Keratinocyte (primary cell): ENCODE results near the gene CACNG3. TPM values are rescaled to one million over a fixed set of nuclear protein-coding genes. Genes with fewer than 3 reads are reported as not detected.

Source experiments
- DNase-seq: peaks from one replicate; pipeline ENCODE4 v3.0.0-alpha.2; 2011; ENCODE audit warnings: low read depth, missing footprints, low spot score
- FAIRE-seq: peaks from 2 replicates; lab custom pipeline; 2011; peaks lifted over from hg19 to GRCh38; lab: Jason Lieb, UNC
- H2AFZ ChIP-seq: 2 replicates; pipeline ENCODE4 v1.6.0; 2012; ENCODE audit warnings: low read length, control low read depth, inconsistent platforms; ENCODE audit not compliant: control insufficient read depth
- H3K27ac ChIP-seq: 2 replicates; pipeline ENCODE4 v1.5.1; 2011; ENCODE audit warnings: low read length; ENCODE audit not compliant: control insufficient read depth, insufficient read depth
- H3K27me3 ChIP-seq: 3 replicates; pipeline ENCODE4 v1.6.0; 2011; ENCODE audit warnings: low read length; ENCODE audit not compliant: control insufficient read depth, insufficient read depth; ENCODE audit errors: extremely low read depth
- H3K36me3 ChIP-seq, 2 experiments: 2 replicates in 1 of 2; 3 replicates in 1 of 2; pipeline ENCODE4 v1.5.1; 2011; ENCODE audit warnings: low read length in 2 of 2, mild to moderate bottlenecking in 1 of 2; ENCODE audit not compliant: control insufficient read depth in 2 of 2, insufficient read depth in 2 of 2; ENCODE audit errors: extremely low read depth in 1 of 2
- H3K4me1 ChIP-seq: 3 replicates; pipeline ENCODE4 v1.5.1; 2011; ENCODE audit warnings: low read length; ENCODE audit not compliant: control insufficient read depth, insufficient read depth; ENCODE audit errors: extremely low read depth
- H3K4me2 ChIP-seq: 3 replicates; pipeline ENCODE4 v1.6.0; 2011; ENCODE audit warnings: low read depth, low read length; ENCODE audit not compliant: control insufficient read depth, insufficient read depth; ENCODE audit errors: extremely low read depth
- H3K4me3 ChIP-seq, 3 experiments: fragments of 200-600 bp in 1 of 3; sonication (generic) in 1 of 3; 2 replicates in 2 of 3; 3 replicates in 1 of 3; pipeline ENCODE4 v1.5.1; 2011 to 2016; ENCODE audit warnings: low read length in 3 of 3, mild to moderate bottlenecking in 3 of 3, control low read depth in 2 of 3, inconsistent platforms in 1 of 3, low read depth in 1 of 3, mixed read lengths in 1 of 3, mixed run types in 1 of 3, moderate library complexity in 1 of 3; ENCODE audit not compliant: control insufficient read depth in 2 of 3, insufficient read depth in 2 of 3; ENCODE audit errors: extremely low read depth in 1 of 3
- H3K79me2 ChIP-seq: 2 replicates; pipeline ENCODE4 v1.6.0; 2012; ENCODE audit warnings: low read length; ENCODE audit not compliant: control insufficient read depth, insufficient read depth
- H3K9ac ChIP-seq: 3 replicates; pipeline ENCODE4 v1.6.0; 2011; ENCODE audit warnings: low read length; ENCODE audit not compliant: control insufficient read depth, insufficient read depth; ENCODE audit errors: extremely low read depth
- H3K9me1 ChIP-seq: 3 replicates; pipeline ENCODE4 v1.6.0; 2011; ENCODE audit warnings: low read length; ENCODE audit not compliant: control insufficient read depth, insufficient read depth; ENCODE audit errors: extremely low read depth
- H3K9me3 ChIP-seq: 2 replicates; pipeline ENCODE4 v1.5.1; 2012; ENCODE audit warnings: low read depth, low read length; ENCODE audit not compliant: control insufficient read depth
- H4K20me1 ChIP-seq: 3 replicates; pipeline ENCODE4 v1.6.0; 2011; ENCODE audit warnings: low read length; ENCODE audit not compliant: control insufficient read depth, insufficient read depth; ENCODE audit errors: extremely low read depth
- EZH2 ChIP-seq: IDR thresholded peaks from one replicate; pipeline ENCODE4 v1.6.1; 2012; ENCODE audit warnings: inconsistent platforms, mild to moderate bottlenecking, low read length, moderate library complexity
- dilution Hi-C: fragments of 300-500 bp; cut with MboI; formaldehyde crosslinking; loops from one replicate; pipeline ENCODE4 v1.7.0; 2020; ENCODE audit warnings: low sequenced_read_pairs; ENCODE audit not compliant: extremely low pct_ligation_motif_present
- polyA plus RNA-seq, 5 experiments: library from polyadenylated mRNA; depleted of rRNA in 3 of 5; stranded (reverse) in 3 of 5; stranded (forward) in 1 of 5; unstranded in 1 of 5; fragments of >200 nt; gene quantifications; 1 replicate in 1 of 5; 2 replicates in 3 of 5; 3 replicates in 1 of 5; pipeline versions ENCODE4 v1.2.1 to v1.2.3, GENCODE V29; 2011 to 2012; ENCODE audit warnings: missing spikeins in 2 of 5, low read depth in 1 of 5, low replicate concordance in 1 of 5
- TF ChIP-seq, protein P1 (sequence below), 3 experiments: IDR thresholded peaks in 1 of 3; conservative IDR thresholded peaks in 1 of 3; optimal IDR thresholded peaks in 1 of 3; 2 replicates in 2 of 3; 3 replicates in 1 of 3; pipeline versions ENCODE3 to v1.5.1; 2011; ENCODE audit warnings: low read length in 3 of 3, mild to moderate bottlenecking in 3 of 3, moderate library complexity in 2 of 3, control low read depth in 1 of 3, inconsistent platforms in 1 of 3; ENCODE audit not compliant: insufficient read depth in 2 of 3; ENCODE audit errors: extremely low read depth in 1 of 3

CACNG3 gene
- polyA plus RNA-seq, 1 donor (not counting 4 experiments of a cell fraction or from before 2014, with no cell fraction given), result not detected

DNA sequence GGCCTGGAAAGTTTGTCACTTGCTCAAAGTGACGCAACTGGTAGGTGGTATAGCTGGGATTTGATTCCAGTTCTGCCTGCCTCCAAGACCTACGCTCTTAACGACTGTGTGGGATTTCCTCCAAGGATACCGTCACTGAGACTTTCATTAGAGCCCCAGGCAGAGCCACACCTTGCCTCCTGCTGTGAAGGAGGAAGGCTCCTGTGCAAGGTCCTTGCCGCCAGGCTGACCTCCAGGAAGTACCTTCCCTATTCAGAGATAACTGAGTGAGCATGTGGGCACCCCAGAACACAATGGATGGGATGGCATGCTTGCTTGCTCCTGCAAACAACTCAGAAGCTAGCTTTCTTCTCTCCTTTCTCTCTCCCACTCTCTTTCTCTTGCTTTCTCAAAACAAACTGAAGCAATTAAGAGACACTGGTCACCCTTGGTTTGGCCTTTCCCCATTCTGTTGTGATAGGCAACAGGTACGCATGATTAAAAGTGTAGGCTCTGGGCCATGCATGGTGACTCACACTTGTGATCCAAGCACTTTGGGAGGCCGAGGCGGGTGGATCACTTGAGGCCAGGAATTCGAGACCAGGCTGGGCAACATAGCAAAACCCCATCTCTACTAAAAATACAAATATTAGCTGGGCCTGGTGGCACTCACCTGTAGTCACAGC lies 30.7 kb downstream of the CACNG3 start:
- no peak for TF ChIP-seq EZH2
- TF ChIP-seq, protein P1, sequence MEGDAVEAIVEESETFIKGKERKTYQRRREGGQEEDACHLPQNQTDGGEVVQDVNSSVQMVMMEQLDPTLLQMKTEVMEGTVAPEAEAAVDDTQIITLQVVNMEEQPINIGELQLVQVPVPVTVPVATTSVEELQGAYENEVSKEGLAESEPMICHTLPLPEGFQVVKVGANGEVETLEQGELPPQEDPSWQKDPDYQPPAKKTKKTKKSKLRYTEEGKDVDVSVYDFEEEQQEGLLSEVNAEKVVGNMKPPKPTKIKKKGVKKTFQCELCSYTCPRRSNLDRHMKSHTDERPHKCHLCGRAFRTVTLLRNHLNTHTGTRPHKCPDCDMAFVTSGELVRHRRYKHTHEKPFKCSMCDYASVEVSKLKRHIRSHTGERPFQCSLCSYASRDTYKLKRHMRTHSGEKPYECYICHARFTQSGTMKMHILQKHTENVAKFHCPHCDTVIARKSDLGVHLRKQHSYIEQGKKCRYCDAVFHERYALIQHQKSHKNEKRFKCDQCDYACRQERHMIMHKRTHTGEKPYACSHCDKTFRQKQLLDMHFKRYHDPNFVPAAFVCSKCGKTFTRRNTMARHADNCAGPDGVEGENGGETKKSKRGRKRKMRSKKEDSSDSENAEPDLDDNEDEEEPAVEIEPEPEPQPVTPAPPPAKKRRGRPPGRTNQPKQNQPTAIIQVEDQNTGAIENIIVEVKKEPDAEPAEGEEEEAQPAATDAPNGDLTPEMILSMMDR (optimal IDR thresholded peaks at IDR 0.05 in 1 of 3, IDR thresholded peaks at IDR 0.05 in 1 of 3, conservative IDR thresholded peaks at IDR 0.05 in 1 of 3; ENCODE audit: extremely low read depth in 1 of 3, insufficient read depth in 2 of 3, low read length in 3 of 3), result no peak
- H3K9ac ChIP-seq, result no peak overlapping the region
- H3K27ac ChIP-seq, result no peak overlapping the region
- H3K27me3 ChIP-seq, result no peaks in the 10 kb centered on the region
- H3K79me2 ChIP-seq, result no peaks in the 10 kb centered on the region
- H3K9me3 ChIP-seq, result no peaks in the 10 kb centered on the region
- H3K4me2 ChIP-seq, result no peak overlapping the region
- H3K4me3 ChIP-seq, result no peak overlapping the region
- no peaks in the 10 kb centered on the region for H3K9me1 ChIP-seq
- no peaks in the 10 kb centered on the region for H3K4me1 ChIP-seq
- H2AFZ ChIP-seq, result no peak overlapping the region
- no peaks in the 10 kb centered on the region for H3K36me3 ChIP-seq
- DNase-seq (no peak), FAIRE-seq (no peak)
- dilution Hi-C loops, result no loop called here
- H4K20me1 ChIP-seq, result no peaks in the 10 kb centered on the region

DNA sequence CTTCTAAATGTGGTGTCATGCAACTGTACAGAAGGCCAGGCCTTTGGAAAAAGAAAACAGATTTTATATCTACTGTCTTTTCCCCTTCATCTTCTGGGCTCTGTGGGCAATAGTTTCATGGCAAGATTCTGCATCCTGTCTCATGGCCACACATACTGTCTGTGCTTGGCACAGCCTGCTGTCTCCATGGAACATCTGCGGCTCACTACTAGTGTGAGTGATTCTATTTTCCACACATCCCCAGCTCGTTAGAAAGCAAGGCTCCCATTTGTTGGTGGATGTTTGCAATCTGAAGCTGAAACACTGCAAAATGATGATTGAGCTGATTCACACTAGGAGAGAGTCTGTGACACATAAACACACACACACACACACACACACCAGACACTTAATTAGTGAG lies 32.4 kb downstream of the CACNG3 start:
- Histone ChIP-seq H2AFZ (no peak overlapping the region), H3K36me3 (no peaks in the 10 kb centered on the region), H3K79me2 (no peaks in the 10 kb centered on the region), H3K9ac (no peak overlapping the region), H3K27me3 (no peaks in the 10 kb centered on the region), H4K20me1 (no peaks in the 10 kb centered on the region), H3K4me2 (no peak overlapping the region), H3K9me3 (no peaks in the 10 kb centered on the region), H3K4me3 (no peak overlapping the region), H3K9me1 (no peaks in the 10 kb centered on the region), H3K4me1 (no peaks in the 10 kb centered on the region), H3K27ac (no peak overlapping the region)
- dilution Hi-C loops, result no loop called here
- no peak for DNase-seq
- FAIRE-seq, result no peak
- no peak for TF ChIP-seq EZH2
- TF ChIP-seq, protein P1 (optimal IDR thresholded peaks at IDR 0.05 in 1 of 3, IDR thresholded peaks at IDR 0.05 in 1 of 3, conservative IDR thresholded peaks at IDR 0.05 in 1 of 3; ENCODE audit: extremely low read depth in 1 of 3, insufficient read depth in 2 of 3, low read length in 3 of 3), result no peak
